Measurements from ENCODE around the gene RAB43.
A peak's percentile ranks its signal among the peaks of the same experiment; 100 is the strongest.

Gene RAB43

DNA sequence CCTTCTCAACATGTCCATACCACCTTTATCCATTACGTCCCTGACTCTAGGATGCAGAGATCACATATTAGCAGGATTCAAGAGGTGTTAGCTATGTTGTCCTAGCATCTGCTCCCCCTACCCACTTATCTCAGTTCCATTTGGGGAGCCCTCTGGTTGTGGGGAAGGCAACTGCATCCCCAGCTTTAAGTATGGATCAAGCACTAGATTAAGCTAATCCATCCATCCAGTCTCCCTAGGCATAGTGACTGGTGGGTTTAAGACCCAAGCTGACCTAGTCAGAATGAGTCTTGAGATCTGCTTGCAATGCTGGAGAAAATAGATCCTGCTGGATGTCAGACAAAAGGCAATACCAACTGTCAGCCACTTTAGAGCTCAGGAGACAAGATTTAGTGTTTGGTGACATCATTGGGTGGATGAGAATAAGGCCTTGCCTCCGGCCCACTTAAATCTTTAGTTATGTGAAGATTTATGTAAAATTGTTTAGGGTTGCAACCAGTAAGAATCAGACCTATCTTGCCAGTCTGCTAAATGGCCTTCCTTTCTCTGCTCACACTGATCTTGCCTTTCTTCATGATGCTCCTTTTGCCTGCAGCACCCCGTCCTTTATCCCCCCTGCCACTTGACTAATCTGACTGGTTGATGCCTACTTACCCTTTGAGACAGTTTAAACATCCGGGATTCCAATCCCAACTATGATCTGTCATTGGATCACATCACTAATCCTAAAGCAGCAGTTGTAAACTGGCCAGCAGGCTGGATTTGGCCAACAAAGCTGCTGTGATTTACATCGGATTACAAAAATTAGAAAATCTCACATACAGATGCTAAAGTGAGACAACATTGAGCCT, 41.4 kb upstream of the RAB43 start:
- peaks cover 2% of the 10 kb centered on the region for H3K79me2 ChIP-seq (ENCODE audit: control insufficient read depth, insufficient read depth, low read length, poor library complexity)
- H3K27ac ChIP-seq (ENCODE audit: low read depth, low read length), result no peak overlapping the region
- H2BK120ac ChIP-seq (ENCODE audit: insufficient read depth, low read length, poor library complexity), result no peak overlapping the region
- no peak overlapping the region for H3K14ac ChIP-seq (ENCODE audit: low read length)
- H3K4me2 ChIP-seq (ENCODE audit: low read length), result no peak overlapping the region
- no peak overlapping the region for H3K9ac ChIP-seq (ENCODE audit: low read length)
- no CpG with 5 or more reads among the region's 5 CpGs for WGBS (ENCODE audit: extremely low coverage, insufficient coverage, insufficient read length)
- no peak overlapping the region for H3K18ac ChIP-seq (ENCODE audit: low read length)
- no peak overlapping the region for H4K8ac ChIP-seq (ENCODE audit: low read depth, low read length)
- H2BK5ac ChIP-seq (ENCODE audit: low read depth, low read length, poor library complexity), result no peak overlapping the region
- no peak overlapping the region for H4K91ac ChIP-seq (ENCODE audit: low read depth, low read length)
- H3K4ac ChIP-seq (ENCODE audit: low read depth, low read length), result no peak overlapping the region
- DNase-seq, result no peak
- peaks cover 19 to 22% of the 10 kb centered on the region in 2 experiments for H3K36me3 ChIP-seq (ENCODE audit: control insufficient read depth in 1 of 2, insufficient read depth in 2 of 2, low read length in 2 of 2)
- H3K79me1 ChIP-seq (ENCODE audit: low read length), result peaks cover 5% of the 10 kb centered on the region
- no peak overlapping the region for H2AK5ac ChIP-seq (ENCODE audit: low read length)
- H3K27me3 ChIP-seq (ENCODE audit: insufficient read depth, low read length), result no peaks in the 10 kb centered on the region
- H2BK12ac ChIP-seq (ENCODE audit: low read length), result no peak overlapping the region
- no peaks in the 10 kb centered on the region for H3K9me3 ChIP-seq (ENCODE audit: insufficient read depth, low read depth, low read length)
- no peak overlapping the region for H2AFZ ChIP-seq (ENCODE audit: insufficient read depth, low read length, poor library complexity)
- H3K4me3 ChIP-seq (ENCODE audit: low read depth, low read length), result no peak overlapping the region
- no peak overlapping the region for H3K23ac ChIP-seq (ENCODE audit: low read length)
- peaks cover 5% of the 10 kb centered on the region in 2 experiments for H3K4me1 ChIP-seq (ENCODE audit: control insufficient read depth in 1 of 2, insufficient read depth in 2 of 2, low read length in 2 of 2)
- H4K12ac ChIP-seq (ENCODE audit: low read depth, low read length), result no peak overlapping the region

DNA sequence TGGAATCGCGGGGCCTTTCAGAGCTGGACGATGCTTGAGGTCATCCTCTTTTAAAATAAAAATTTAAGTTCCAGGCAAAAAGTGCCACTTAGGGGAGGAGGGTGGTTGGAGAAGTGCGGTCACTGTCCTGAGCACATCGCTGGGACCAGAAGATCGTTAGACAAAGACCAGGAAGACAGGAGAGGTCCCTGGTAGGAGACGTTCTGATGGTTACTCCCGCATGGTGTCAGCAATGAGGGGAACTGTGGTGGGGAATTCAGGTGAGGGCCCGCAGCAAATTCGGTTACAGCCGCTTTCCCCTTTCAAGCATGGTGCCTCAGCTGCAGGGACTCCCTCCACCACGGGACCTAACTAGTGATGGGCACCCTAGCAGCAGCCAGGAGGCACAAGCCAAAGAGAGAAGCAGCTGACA, 40.3 kb upstream of the RAB43 start:
- Histone ChIP-seq H2AK5ac (ENCODE audit: low read length) (peak overlapping the region; percentile 18), H3K9me3 (ENCODE audit: insufficient read depth, low read depth, low read length) (no peaks in the 10 kb centered on the region), H3K27me3 (ENCODE audit: insufficient read depth, low read length) (no peaks in the 10 kb centered on the region), H2BK12ac (ENCODE audit: low read length) (no peak overlapping the region), H4K8ac (ENCODE audit: low read depth, low read length) (peak overlapping the region; percentile 97), H3K23ac (ENCODE audit: low read length) (no peak overlapping the region), H3K4me1 (ENCODE audit: control insufficient read depth in 1 of 2, insufficient read depth in 2 of 2, low read length in 2 of 2) (peaks cover 5% of the 10 kb centered on the region in 2 experiments), H2BK5ac (ENCODE audit: low read depth, low read length, poor library complexity) (peak overlapping the region; percentile 58), H3K14ac (ENCODE audit: low read length) (peak overlapping the region; percentile 16), H3K79me2 (ENCODE audit: control insufficient read depth, insufficient read depth, low read length, poor library complexity) (peaks cover 2% of the 10 kb centered on the region), H3K79me1 (ENCODE audit: low read length) (peaks cover 5% of the 10 kb centered on the region), H4K91ac (ENCODE audit: low read depth, low read length) (peak overlapping the region; percentile 70), H3K36me3 (ENCODE audit: control insufficient read depth in 1 of 2, insufficient read depth in 2 of 2, low read length in 2 of 2) (peaks cover 19 to 21% of the 10 kb centered on the region in 2 experiments), H3K4me2 (ENCODE audit: low read length) (peak overlapping the region; percentile 76), H3K4ac (ENCODE audit: low read depth, low read length) (peak overlapping the region; percentile 3), H3K9ac (ENCODE audit: low read length) (peak overlapping the region; percentile 42), H3K18ac (ENCODE audit: low read length) (no peak overlapping the region), H2AFZ (ENCODE audit: insufficient read depth, low read length, poor library complexity) (no peak overlapping the region), H4K12ac (ENCODE audit: low read depth, low read length) (peak overlapping the region; percentile 82), H3K4me3 (ENCODE audit: low read depth, low read length) (no peak overlapping the region), H3K27ac (ENCODE audit: low read depth, low read length) (peak overlapping the region; percentile 96), H2BK120ac (ENCODE audit: insufficient read depth, low read length, poor library complexity) (no peak overlapping the region)
- DNase-seq, result peak in 1 of 2 donors; percentile 38
- no CpG with 5 or more reads among the region's 12 CpGs for WGBS (ENCODE audit: extremely low coverage, insufficient coverage, insufficient read length)

DNA sequence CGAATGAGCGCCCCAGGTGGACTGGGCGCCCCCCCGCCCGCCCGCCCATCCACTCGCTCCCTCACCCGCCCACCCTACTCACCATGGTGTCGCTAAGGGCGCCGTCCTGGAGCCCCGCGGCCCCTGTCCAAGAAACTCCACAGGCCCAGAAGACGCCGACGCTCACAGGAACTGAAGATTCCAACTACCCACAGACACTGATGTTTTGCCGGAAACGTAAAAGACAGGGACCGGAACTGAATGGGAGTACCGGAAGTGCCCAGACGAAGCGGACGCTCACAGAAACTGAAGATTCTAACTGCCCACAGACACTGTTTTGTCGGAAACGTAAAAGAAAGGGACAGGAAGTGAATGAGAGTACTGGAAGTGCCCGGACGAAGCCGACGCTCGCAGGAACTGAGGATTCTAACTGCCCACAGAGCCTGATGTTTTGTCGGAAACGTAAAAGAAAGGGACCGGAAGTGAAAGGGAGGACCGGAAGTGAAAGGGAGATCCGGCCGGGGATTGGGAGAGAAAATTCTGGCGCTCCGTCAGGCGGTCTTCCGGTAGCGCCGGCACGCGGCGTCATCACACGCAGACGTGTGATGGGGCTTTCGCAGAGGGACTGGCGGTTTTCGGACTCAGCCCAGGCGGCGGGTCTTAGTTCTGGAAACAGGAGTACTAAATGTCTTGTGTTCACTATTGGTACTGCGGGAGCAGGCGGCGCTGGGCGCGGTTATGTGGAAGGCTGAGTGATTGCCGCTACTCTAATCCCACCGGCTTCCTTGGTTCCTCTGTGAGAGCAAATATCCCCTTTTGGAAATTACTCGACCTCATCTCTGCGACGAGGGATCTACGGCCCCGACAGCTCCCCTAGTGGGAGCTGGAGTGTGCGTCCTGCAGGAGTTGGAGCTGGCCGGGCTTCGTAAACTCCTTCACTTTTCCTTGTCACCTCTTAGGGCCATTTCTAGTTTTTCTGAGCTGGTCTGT, 39.6 kb upstream of the RAB43 start, which contains the start of gene ISY1:
Gene ISY1, minus strand, starts transcription at position 173 of the 969 bp plus-strand sequence. Its CDS starts 88 bp downstream, at position 85.
- Histone ChIP-seq H4K91ac (ENCODE audit: low read depth, low read length) (peak within 1 kb of the TSS; percentile 78), H2BK12ac (ENCODE audit: low read length) (no peak within 1 kb of the TSS), H3K4me2 (ENCODE audit: low read length) (peak within 1 kb of the TSS; percentile 76), H3K27me3 (ENCODE audit: insufficient read depth, low read length) (no peaks in the 10 kb centered on the region), H3K79me1 (ENCODE audit: low read length) (peaks cover 5% of the 10 kb centered on the region), H3K27ac (ENCODE audit: low read depth, low read length) (peak within 1 kb of the TSS; percentile 96), H2BK5ac (ENCODE audit: low read depth, low read length, poor library complexity) (peak within 1 kb of the TSS; percentile 75), H3K18ac (ENCODE audit: low read length) (no peak within 1 kb of the TSS), H3K23ac (ENCODE audit: low read length) (no peak within 1 kb of the TSS), H3K79me2 (ENCODE audit: control insufficient read depth, insufficient read depth, low read length, poor library complexity) (peaks cover 2% of the 10 kb centered on the region), H2AFZ (ENCODE audit: insufficient read depth, low read length, poor library complexity) (peak within 1 kb of the TSS; percentile 87), H3K36me3 (ENCODE audit: control insufficient read depth in 1 of 2, insufficient read depth in 2 of 2, low read length in 2 of 2) (peaks cover 16 to 17% of the 10 kb centered on the region in 2 experiments), H2BK120ac (ENCODE audit: insufficient read depth, low read length, poor library complexity) (peak within 1 kb of the TSS; percentile 73), H2AK5ac (ENCODE audit: low read length) (peak within 1 kb of the TSS; percentile 18), H3K9me3 (ENCODE audit: insufficient read depth, low read depth, low read length) (no peaks in the 10 kb centered on the region), H3K14ac (ENCODE audit: low read length) (peak within 1 kb of the TSS; percentile 79), H3K4me3 (ENCODE audit: low read depth, low read length) (peak within 1 kb of the TSS; percentile 81), H3K4ac (ENCODE audit: low read depth, low read length) (peak within 1 kb of the TSS; percentile 13), H4K12ac (ENCODE audit: low read depth, low read length) (peak within 1 kb of the TSS; percentile 82), H3K9ac (ENCODE audit: low read length) (peak within 1 kb of the TSS; percentile 94), H4K8ac (ENCODE audit: low read depth, low read length) (peak within 1 kb of the TSS; percentile 97), H3K4me1 (ENCODE audit: control insufficient read depth in 1 of 2, insufficient read depth in 2 of 2, low read length in 2 of 2) (peaks cover 5% of the 10 kb centered on the region in 2 experiments)
- peak; percentile 90 to 95 for DNase-seq
- WGBS (ENCODE audit: extremely low coverage, insufficient coverage, insufficient read length), result no CpG with 5 or more reads among the region's 67 CpGs

DNA sequence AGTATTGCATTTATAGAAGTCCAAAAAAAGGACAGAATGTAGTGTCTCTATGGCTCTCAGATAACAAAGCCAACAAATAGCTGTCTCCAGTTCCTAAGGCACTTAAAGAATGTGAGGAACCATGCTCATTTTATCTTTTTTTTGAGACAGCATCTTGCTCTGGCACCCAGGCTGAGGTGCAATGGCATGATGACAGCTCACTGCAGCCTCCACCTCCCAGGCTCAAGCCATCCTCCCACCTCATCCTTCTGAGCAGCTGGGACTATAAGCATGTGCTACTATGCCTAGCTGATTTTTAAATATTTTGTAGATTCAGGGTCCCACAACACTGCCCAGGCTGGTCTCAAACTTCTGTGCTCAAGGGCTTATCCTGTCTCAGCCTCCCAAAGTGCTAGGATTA, 23.2 kb upstream of the RAB43 start:
- no peak overlapping the region for H3K27ac ChIP-seq (ENCODE audit: low read depth, low read length)
- H3K23ac ChIP-seq (ENCODE audit: low read length), result no peak overlapping the region
- H2AK5ac ChIP-seq (ENCODE audit: low read length), result no peak overlapping the region
- H3K4me3 ChIP-seq (ENCODE audit: low read depth, low read length), result no peak overlapping the region
- no peak overlapping the region for H3K4ac ChIP-seq (ENCODE audit: low read depth, low read length)
- peak in 1 of 2 donors; percentile 3 for DNase-seq
- H2BK120ac ChIP-seq (ENCODE audit: insufficient read depth, low read length, poor library complexity), result no peak overlapping the region
- no peak overlapping the region for H3K9ac ChIP-seq (ENCODE audit: low read length)
- peaks cover 19 to 21% of the 10 kb centered on the region in 2 experiments for H3K36me3 ChIP-seq (ENCODE audit: control insufficient read depth in 1 of 2, insufficient read depth in 2 of 2, low read length in 2 of 2)
- H3K18ac ChIP-seq (ENCODE audit: low read length), result no peak overlapping the region
- H3K27me3 ChIP-seq (ENCODE audit: insufficient read depth, low read length), result no peaks in the 10 kb centered on the region
- no peak overlapping the region for H4K8ac ChIP-seq (ENCODE audit: low read depth, low read length)
- H2AFZ ChIP-seq (ENCODE audit: insufficient read depth, low read length, poor library complexity), result no peak overlapping the region
- H4K12ac ChIP-seq (ENCODE audit: low read depth, low read length), result no peak overlapping the region
- H2BK5ac ChIP-seq (ENCODE audit: low read depth, low read length, poor library complexity), result no peak overlapping the region
- H3K79me2 ChIP-seq (ENCODE audit: control insufficient read depth, insufficient read depth, low read length, poor library complexity), result no peaks in the 10 kb centered on the region
- H3K79me1 ChIP-seq (ENCODE audit: low read length), result no peaks in the 10 kb centered on the region
- H3K4me2 ChIP-seq (ENCODE audit: low read length), result no peak overlapping the region
- H3K4me1 ChIP-seq (ENCODE audit: control insufficient read depth in 1 of 2, insufficient read depth in 2 of 2, low read length in 2 of 2), result no peaks in the 10 kb centered on the region
- H2BK12ac ChIP-seq (ENCODE audit: low read length), result no peak overlapping the region
- H3K9me3 ChIP-seq (ENCODE audit: insufficient read depth, low read depth, low read length), result no peaks in the 10 kb centered on the region
- H4K91ac ChIP-seq (ENCODE audit: low read depth, low read length), result no peak overlapping the region
- no peak overlapping the region for H3K14ac ChIP-seq (ENCODE audit: low read length)

Data from trophoblast cell (in vitro differentiated cells and primary cell).